A549 (cell line): Measurements from ENCODE around the gene LTBP4.
A peak's percentile ranks its signal among the peaks of the same experiment; 100 is the strongest.

ENCODE experiments used
- EP300 ChIP-seq, 2 experiments: fragments of >200 bp; sonication (Bioruptor Twin); formaldehyde crosslinking; IDR thresholded peaks; 2 replicates in 1 of 2; 3 replicates in 1 of 2; pipeline ENCODE4 v1.6.1; 2016 to 2017
- SREBF2 ChIP-seq: fragments of 450-650 bp; IDR thresholded peaks from 2 replicates; pipeline ENCODE4 v1.6.1; 2014; ENCODE audit warnings: mild to moderate bottlenecking, moderate library complexity
- TF ChIP-seq, protein P1 (sequence below): IDR thresholded peaks from 2 replicates; pipeline ENCODE4 v1.6.1; 2012

DNA sequence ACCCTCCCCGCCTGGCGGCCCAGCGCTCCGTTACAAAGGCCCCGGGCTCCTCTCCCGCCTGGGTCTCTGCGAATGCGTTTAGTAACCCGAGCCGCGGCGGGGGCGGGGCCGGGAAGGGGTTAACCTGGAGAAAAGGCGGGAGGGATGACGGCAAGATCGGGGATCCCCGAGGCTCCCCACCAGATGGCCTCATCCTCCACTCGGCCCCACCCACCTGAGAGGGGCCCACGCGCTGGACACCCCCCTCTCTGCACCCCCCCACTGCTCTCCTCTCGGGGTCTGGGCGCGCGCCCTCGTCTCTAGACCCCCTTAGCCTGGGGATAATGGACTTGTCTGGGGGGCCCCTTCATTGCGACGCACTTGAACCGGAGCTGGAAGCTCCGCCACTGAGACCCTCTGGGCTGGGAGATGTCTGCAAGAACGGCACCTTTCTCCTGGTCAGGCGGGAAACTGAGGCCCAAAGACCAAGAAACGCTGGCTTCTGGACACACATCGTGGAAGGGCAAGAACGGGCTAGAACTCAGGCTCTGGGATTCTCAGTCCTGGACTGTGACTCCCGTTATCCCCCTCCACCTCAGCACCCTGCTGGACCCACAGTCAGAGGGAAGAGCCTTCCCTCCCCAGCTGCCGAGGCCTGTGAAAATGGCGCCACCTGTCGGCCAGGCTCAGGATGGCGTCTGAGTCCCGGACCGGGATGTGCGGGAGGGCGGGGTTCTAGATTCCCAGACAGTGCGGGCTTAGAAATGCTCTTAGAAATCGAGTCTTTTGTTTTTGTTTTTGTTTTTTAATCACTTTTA lies 2.9 kb upstream of the LTBP4 start:
- TF ChIP-seq SREBF2 (no peak; the same call in 1 of the 2 replicates), EP300 (IDR thresholded peaks at IDR 0.05) (no peak)
- TF ChIP-seq, protein P1, sequence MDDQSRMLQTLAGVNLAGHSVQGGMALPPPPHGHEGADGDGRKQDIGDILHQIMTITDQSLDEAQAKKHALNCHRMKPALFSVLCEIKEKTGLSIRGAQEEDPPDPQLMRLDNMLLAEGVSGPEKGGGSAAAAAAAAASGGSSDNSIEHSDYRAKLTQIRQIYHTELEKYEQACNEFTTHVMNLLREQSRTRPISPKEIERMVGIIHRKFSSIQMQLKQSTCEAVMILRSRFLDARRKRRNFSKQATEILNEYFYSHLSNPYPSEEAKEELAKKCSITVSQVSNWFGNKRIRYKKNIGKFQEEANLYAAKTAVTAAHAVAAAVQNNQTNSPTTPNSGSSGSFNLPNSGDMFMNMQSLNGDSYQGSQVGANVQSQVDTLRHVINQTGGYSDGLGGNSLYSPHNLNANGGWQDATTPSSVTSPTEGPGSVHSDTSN: peak; percentile 29; the same call in 1 of the 2 replicates
